ENCODE measurements around the gene OR6B2.

Gene OR6B2

GRCh38 chr2:240018071-240018750, 12.0 kb downstream of the OR6B2 start:
- peaks cover 57 to 61% of the 10 kb centered on the region in 2 experiments for H3K36me3 ChIP-seq (ENCODE audit: control insufficient read depth in 1 of 2, insufficient read depth in 2 of 2, low read length in 2 of 2)
- no peaks in the 10 kb centered on the region for H3K4me1 ChIP-seq (ENCODE audit: control insufficient read depth in 1 of 2, insufficient read depth in 2 of 2, low read length in 2 of 2)
- no peak overlapping the region for H3K4me3 ChIP-seq (ENCODE audit: low read depth, low read length)
- no peak overlapping the region for H2AK5ac ChIP-seq (ENCODE audit: low read length)
- no peak overlapping the region for H3K9ac ChIP-seq (ENCODE audit: low read length)
- H3K27ac ChIP-seq (ENCODE audit: low read depth, low read length) = no peak overlapping the region
- no peaks in the 10 kb centered on the region for H3K27me3 ChIP-seq (ENCODE audit: insufficient read depth, low read length)
- H3K14ac ChIP-seq (ENCODE audit: low read length) = no peak overlapping the region
- H2AFZ ChIP-seq (ENCODE audit: insufficient read depth, low read length, poor library complexity) = no peak overlapping the region
- H3K9me3 ChIP-seq (ENCODE audit: insufficient read depth, low read depth, low read length) = no peaks in the 10 kb centered on the region
- no peak overlapping the region for H3K18ac ChIP-seq (ENCODE audit: low read length)
- H3K79me2 ChIP-seq (ENCODE audit: control insufficient read depth, insufficient read depth, low read length, poor library complexity) = no peaks in the 10 kb centered on the region
- H4K8ac ChIP-seq (ENCODE audit: low read depth, low read length) = no peak overlapping the region
- no peak overlapping the region for H2BK12ac ChIP-seq (ENCODE audit: low read length)
- no peak overlapping the region for H4K12ac ChIP-seq (ENCODE audit: low read depth, low read length)
- H2BK120ac ChIP-seq (ENCODE audit: insufficient read depth, low read length, poor library complexity) = no peak overlapping the region
- no peak overlapping the region for H3K4ac ChIP-seq (ENCODE audit: low read depth, low read length)
- no peak overlapping the region for H3K23ac ChIP-seq (ENCODE audit: low read length)
- H2BK5ac ChIP-seq (ENCODE audit: low read depth, low read length, poor library complexity) = no peak overlapping the region
- no peak overlapping the region for H3K4me2 ChIP-seq (ENCODE audit: low read length)
- no peak overlapping the region for H4K91ac ChIP-seq (ENCODE audit: low read depth, low read length)
- WGBS (ENCODE audit: extremely low coverage, insufficient coverage, insufficient read length) = no CpG with 5 or more reads among the region's 11 CpGs
- no peak for DNase-seq
- no peaks in the 10 kb centered on the region for H3K79me1 ChIP-seq (ENCODE audit: low read length)

DNA sequence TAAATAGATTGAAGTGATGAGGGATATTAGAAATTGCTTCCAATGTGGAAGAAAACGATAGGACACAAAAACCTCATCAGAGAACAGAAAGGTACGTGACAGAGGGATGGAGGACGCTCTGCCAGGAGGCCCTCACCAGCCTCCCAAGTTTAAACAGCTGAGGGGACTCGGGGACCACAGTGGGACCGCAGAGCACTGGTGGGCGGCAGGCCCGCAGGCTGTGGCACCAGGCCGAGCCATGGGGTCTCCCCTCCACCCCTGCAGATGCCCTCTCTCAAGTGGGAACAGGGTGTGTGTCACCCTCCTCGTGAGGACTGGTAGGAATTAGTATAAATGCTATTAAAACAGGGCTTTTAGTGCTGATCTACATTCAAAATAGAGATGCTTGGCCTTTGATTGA, 15.9 kb downstream of the OR6B2 start:
- peaks cover 47 to 52% of the 10 kb centered on the region in 2 experiments for H3K36me3 ChIP-seq (ENCODE audit: control insufficient read depth in 1 of 2, insufficient read depth in 2 of 2, low read length in 2 of 2)
- no peaks in the 10 kb centered on the region for H3K79me1 ChIP-seq (ENCODE audit: low read length)
- H3K18ac ChIP-seq (ENCODE audit: low read length) = no peak overlapping the region
- no peak overlapping the region for H2BK12ac ChIP-seq (ENCODE audit: low read length)
- 100% methylated on average over 1 of the region's 9 CpGs for WGBS (ENCODE audit: extremely low coverage, insufficient coverage, insufficient read length)
- H3K27me3 ChIP-seq (ENCODE audit: insufficient read depth, low read length) = no peaks in the 10 kb centered on the region
- no peaks in the 10 kb centered on the region for H3K9me3 ChIP-seq (ENCODE audit: insufficient read depth, low read depth, low read length)
- H2AK5ac ChIP-seq (ENCODE audit: low read length) = no peak overlapping the region
- H3K79me2 ChIP-seq (ENCODE audit: control insufficient read depth, insufficient read depth, low read length, poor library complexity) = no peaks in the 10 kb centered on the region
- no peak overlapping the region for H3K14ac ChIP-seq (ENCODE audit: low read length)
- H2BK120ac ChIP-seq (ENCODE audit: insufficient read depth, low read length, poor library complexity) = no peak overlapping the region
- H4K12ac ChIP-seq (ENCODE audit: low read depth, low read length) = no peak overlapping the region
- no peak overlapping the region for H3K4ac ChIP-seq (ENCODE audit: low read depth, low read length)
- H3K4me1 ChIP-seq (ENCODE audit: control insufficient read depth in 1 of 2, insufficient read depth in 2 of 2, low read length in 2 of 2) = no peaks in the 10 kb centered on the region
- no peak overlapping the region for H3K4me3 ChIP-seq (ENCODE audit: low read depth, low read length)
- H3K9ac ChIP-seq (ENCODE audit: low read length) = no peak overlapping the region
- no peak overlapping the region for H3K23ac ChIP-seq (ENCODE audit: low read length)
- H2BK5ac ChIP-seq (ENCODE audit: low read depth, low read length, poor library complexity) = no peak overlapping the region
- no peak overlapping the region for H3K4me2 ChIP-seq (ENCODE audit: low read length)
- no peak for DNase-seq
- no peak overlapping the region for H2AFZ ChIP-seq (ENCODE audit: insufficient read depth, low read length, poor library complexity)
- H4K91ac ChIP-seq (ENCODE audit: low read depth, low read length) = no peak overlapping the region
- H4K8ac ChIP-seq (ENCODE audit: low read depth, low read length) = no peak overlapping the region
- no peak overlapping the region for H3K27ac ChIP-seq (ENCODE audit: low read depth, low read length)

- H2AFZ ChIP-seq (ENCODE audit: insufficient read depth, low read length, poor library complexity) = no peak overlapping the region
- no peaks in the 10 kb centered on the region for H3K79me1 ChIP-seq (ENCODE audit: low read length)
- peak in 1 of 2 donors; percentile 42 for DNase-seq
- no peak overlapping the region for H4K91ac ChIP-seq (ENCODE audit: low read depth, low read length)
- H3K4ac ChIP-seq (ENCODE audit: low read depth, low read length) = no peak overlapping the region
- no peak overlapping the region for H3K9ac ChIP-seq (ENCODE audit: low read length)
- H4K8ac ChIP-seq (ENCODE audit: low read depth, low read length) = no peak overlapping the region
- no peak overlapping the region for H3K18ac ChIP-seq (ENCODE audit: low read length)
- no peak overlapping the region for H3K27ac ChIP-seq (ENCODE audit: low read depth, low read length)
- H2BK12ac ChIP-seq (ENCODE audit: low read length) = no peak overlapping the region
- no peak overlapping the region for H3K4me2 ChIP-seq (ENCODE audit: low read length)
- no CpG with 5 or more reads among the region's 1 CpG for WGBS (ENCODE audit: extremely low coverage, insufficient coverage, insufficient read length)
- H2AK5ac ChIP-seq (ENCODE audit: low read length) = no peak overlapping the region
- H3K23ac ChIP-seq (ENCODE audit: low read length) = no peak overlapping the region
- no peak overlapping the region for H3K14ac ChIP-seq (ENCODE audit: low read length)
- H3K4me1 ChIP-seq (ENCODE audit: control insufficient read depth in 1 of 2, insufficient read depth in 2 of 2, low read length in 2 of 2) = no peaks in the 10 kb centered on the region
- H3K79me2 ChIP-seq (ENCODE audit: control insufficient read depth, insufficient read depth, low read length, poor library complexity) = no peaks in the 10 kb centered on the region
- no peak overlapping the region for H3K4me3 ChIP-seq (ENCODE audit: low read depth, low read length)
- no peak overlapping the region for H2BK5ac ChIP-seq (ENCODE audit: low read depth, low read length, poor library complexity)
- no peak overlapping the region for H2BK120ac ChIP-seq (ENCODE audit: insufficient read depth, low read length, poor library complexity)
- no peaks in the 10 kb centered on the region for H3K9me3 ChIP-seq (ENCODE audit: insufficient read depth, low read depth, low read length)
- H4K12ac ChIP-seq (ENCODE audit: low read depth, low read length) = no peak overlapping the region
- H3K36me3 ChIP-seq (ENCODE audit: control insufficient read depth in 1 of 2, insufficient read depth in 2 of 2, low read length in 2 of 2) = peaks cover 46 to 54% of the 10 kb centered on the region in 2 experiments
- H3K27me3 ChIP-seq (ENCODE audit: insufficient read depth, low read length) = no peaks in the 10 kb centered on the region
These were observed 16.9 kb downstream of the OR6B2 start for GRCh38 chr2:240013343-240013742.

- Histone ChIP-seq H2AFZ (ENCODE audit: insufficient read depth, low read length, poor library complexity) (no peak overlapping the region), H3K23ac (ENCODE audit: low read length) (no peak overlapping the region), H2AK5ac (ENCODE audit: low read length) (no peak overlapping the region), H4K12ac (ENCODE audit: low read depth, low read length) (no peak overlapping the region), H2BK120ac (ENCODE audit: insufficient read depth, low read length, poor library complexity) (no peak overlapping the region), H3K4me1 (ENCODE audit: control insufficient read depth in 1 of 2, insufficient read depth in 2 of 2, low read length in 2 of 2) (no peaks in the 10 kb centered on the region), H4K8ac (ENCODE audit: low read depth, low read length) (no peak overlapping the region), H3K4me3 (ENCODE audit: low read depth, low read length) (no peak overlapping the region), H3K4me2 (ENCODE audit: low read length) (no peak overlapping the region), H3K14ac (ENCODE audit: low read length) (no peak overlapping the region), H3K27ac (ENCODE audit: low read depth, low read length) (no peak overlapping the region), H3K36me3 (ENCODE audit: control insufficient read depth in 1 of 2, insufficient read depth in 2 of 2, low read length in 2 of 2) (peaks cover 46 to 68% of the 10 kb centered on the region in 2 experiments), H4K91ac (ENCODE audit: low read depth, low read length) (no peak overlapping the region), H3K18ac (ENCODE audit: low read length) (no peak overlapping the region), H2BK5ac (ENCODE audit: low read depth, low read length, poor library complexity) (no peak overlapping the region), H3K27me3 (ENCODE audit: insufficient read depth, low read length) (no peaks in the 10 kb centered on the region), H3K79me1 (ENCODE audit: low read length) (no peaks in the 10 kb centered on the region), H3K9ac (ENCODE audit: low read length) (no peak overlapping the region), H3K9me3 (ENCODE audit: insufficient read depth, low read depth, low read length) (peaks cover 2% of the 10 kb centered on the region), H2BK12ac (ENCODE audit: low read length) (no peak overlapping the region), H3K4ac (ENCODE audit: low read depth, low read length) (no peak overlapping the region), H3K79me2 (ENCODE audit: control insufficient read depth, insufficient read depth, low read length, poor library complexity) (no peaks in the 10 kb centered on the region)
- no peak for DNase-seq
- no CpG with 5 or more reads among the region's 7 CpGs for WGBS (ENCODE audit: extremely low coverage, insufficient coverage, insufficient read length)
These were observed 27.2 kb downstream of the OR6B2 start for GRCh38 chr2:240002983-240003382.

Data from trophoblast cell (in vitro differentiated cells and primary cell).